ENCODE measurements around the gene ABCC8. TPM values are rescaled to one million over a fixed set of nuclear protein-coding genes. Genes with fewer than 3 reads are reported as not detected.

Gene ABCC8
- total and polyA plus RNA-seq, 2 experiments from 2014 or later: 2.0 to 3.4 TPM

GRCh38 chr11:17352950-17353820 is 123.5 kb downstream of the ABCC8 start:
- Mint-ChIP-seq H3K4me3 (peak overlapping the region; percentile 76), H3K27ac (no peak overlapping the region), H3K27me3 (ENCODE audit: insufficient read depth, low read depth, poor library complexity) (peaks cover 53% of the 10 kb centered on the region), H3K36me3 (ENCODE audit: low read depth) (peaks cover 3% of the 10 kb centered on the region; the same call in 1 of the 3 replicates), H3K4me1 (peaks cover 21% of the 10 kb centered on the region), H3K9me3 (peaks cover 13% of the 10 kb centered on the region)
- peak; percentile 70 for ATAC-seq
- peak overlapping the region; percentile 95 for H2AFZ ChIP-seq
- peaks cover 18% of the 10 kb centered on the region for H3K4me1 ChIP-seq (ENCODE audit: insufficient read depth)
- DNase-seq (ENCODE audit: low spot score): peak; percentile 75
- H3K4me2 ChIP-seq: peak overlapping the region; percentile 76
- TF ChIP-seq CREB1 (CRISPR knock-in tag; IDR thresholded peaks at IDR 0.05; ENCODE audit: low read depth) (peak; percentile 65), ZNF331 (CRISPR knock-in tag; IDR thresholded peaks at IDR 0.05; ENCODE audit: low read depth) (no peak), POLR2AphosphoS5 (IDR thresholded peaks at IDR 0.05; ENCODE audit: low read depth) (0 out of 2 replicates have a peak, but pooled peaks have one; percentile 20), EZH2 (IDR thresholded peaks at IDR 0.05; ENCODE audit: low read depth, unreplicated experiment) (peak; percentile 70)
- H3K27ac ChIP-seq (ENCODE audit: low read depth): no peak overlapping the region
- peak overlapping the region; percentile 69 for H3K4me3 ChIP-seq
- peaks cover 68% of the 10 kb centered on the region for H3K27me3 ChIP-seq (ENCODE audit: insufficient read depth)
- no peaks in the 10 kb centered on the region for H3K9me2 ChIP-seq (ENCODE audit: insufficient read depth)
- H3F3A ChIP-seq (replicated peaks; ENCODE audit: low read depth): 0 out of 2 replicates have a peak, but pooled peaks cover 3% of the 10 kb centered on the region
- no peaks in the 10 kb centered on the region for H3K79me2 ChIP-seq (replicated peaks; ENCODE audit: insufficient read depth)
- no peaks in the 10 kb centered on the region for H3K36me3 ChIP-seq (ENCODE audit: insufficient read depth)
- H4K20me1 ChIP-seq (replicated peaks; ENCODE audit: insufficient read depth): 0 out of 2 replicates have a peak, but pooled peaks cover 3% of the 10 kb centered on the region

- H3K36me3 Mint-ChIP-seq (ENCODE audit: low read depth): peaks cover 3% of the 10 kb centered on the region; the same call in 1 of the 3 replicates
- H3K9me2 ChIP-seq (ENCODE audit: insufficient read depth): no peaks in the 10 kb centered on the region
- DNase-seq (ENCODE audit: low spot score) (peak; percentile 77), ATAC-seq (peak; percentile 66)
- peak within 1 kb of the TSS; percentile 95 for H2AFZ ChIP-seq
- peaks cover 21% of the 10 kb centered on the region for H3K4me1 Mint-ChIP-seq
- TF ChIP-seq POLR2AphosphoS5 (IDR thresholded peaks at IDR 0.05; ENCODE audit: low read depth): no peak
- no peak for TF ChIP-seq ETS1 (IDR thresholded peaks at IDR 0.05)
- TF ChIP-seq CREB1 (CRISPR knock-in tag; IDR thresholded peaks at IDR 0.05; ENCODE audit: low read depth): 0 out of 2 replicates have a peak, but pooled peaks have one; percentile 39
- peak; percentile 71 for TF ChIP-seq EZH2phosphoT487 (IDR thresholded peaks at IDR 0.05; ENCODE audit: unreplicated experiment)
- TF ChIP-seq EZH2 (IDR thresholded peaks at IDR 0.05; ENCODE audit: low read depth, unreplicated experiment): peak; percentile 41
- peaks cover 75% of the 10 kb centered on the region for H3K27me3 ChIP-seq (ENCODE audit: insufficient read depth)
- H3K27ac ChIP-seq (ENCODE audit: low read depth): no peak within 1 kb of the TSS
- H3K36me3 ChIP-seq (ENCODE audit: insufficient read depth): no peaks in the 10 kb centered on the region
- 0 out of 2 replicates have a peak, but pooled peaks cover 3% of the 10 kb centered on the region for H3F3A ChIP-seq (replicated peaks; ENCODE audit: low read depth)
- peaks cover 13% of the 10 kb centered on the region for H3K9me3 Mint-ChIP-seq
- peaks cover 53% of the 10 kb centered on the region for H3K27me3 Mint-ChIP-seq (ENCODE audit: insufficient read depth, low read depth, poor library complexity)
- H3K4me2 ChIP-seq: peak within 1 kb of the TSS; percentile 76
- 0 out of 2 replicates have a peak, but pooled peaks cover 3% of the 10 kb centered on the region for H4K20me1 ChIP-seq (replicated peaks; ENCODE audit: insufficient read depth)
- no peak within 1 kb of the TSS for H3K27ac Mint-ChIP-seq
- H3K4me3 Mint-ChIP-seq: peak within 1 kb of the TSS; percentile 76
- H3K4me1 ChIP-seq (ENCODE audit: insufficient read depth): peaks cover 18% of the 10 kb centered on the region
- peak within 1 kb of the TSS; percentile 69 for H3K4me3 ChIP-seq
- no peaks in the 10 kb centered on the region for H3K79me2 ChIP-seq (replicated peaks; ENCODE audit: insufficient read depth)
Observed at GRCh38 chr11:17351510-17352176, 125.0 kb downstream of the ABCC8 start, which contains the start of gene NCR3LG1. Gene NCR3LG1, plus strand, starts transcription at chr11:17351800. Its CDS starts 170 bp downstream, at chr11:17351970.
